Lung (tissue), 12 donors: ENCODE measurements around the gene TACC3. TPM values are rescaled to one million over a fixed set of nuclear protein-coding genes. Genes with fewer than 3 reads are reported as not detected.

Source experiments
- ATAC-seq: fragments of 200-7000 bp; cut with Tn5 transposase; one replicate; pipeline ENCODE4 v1.9.1; 2020; ENCODE audit warnings: moderate number of reproducible peaks; ENCODE audit not compliant: insufficient read depth, low FRiP score
- DNase-seq, 3 donors: peaks; one replicate each; pipeline ENCODE4 v3.0.0-alpha.2; 2013 to 2017
- H3K27ac ChIP-seq, 2 donors: one replicate each; pipeline ENCODE4 v1.5.1; 2013; ENCODE audit warnings: mild to moderate bottlenecking in 2 of 2, moderate library complexity in 2 of 2, control low read depth in 1 of 2, inconsistent platforms in 1 of 2, low read depth in 1 of 2, low read length in 1 of 2
- H3K27me3 ChIP-seq, 3 donors: one replicate each; pipeline ENCODE4 v1.5.1; 2013; ENCODE audit warnings: low read length in 2 of 3; ENCODE audit not compliant: control insufficient read depth in 3 of 3, insufficient read depth in 3 of 3
- H3K36me3 ChIP-seq, 4 donors: one replicate each; pipeline ENCODE4 v1.5.1; 2013; ENCODE audit warnings: low read length in 4 of 4, mild to moderate bottlenecking in 1 of 4, moderate library complexity in 1 of 4; ENCODE audit not compliant: control insufficient read depth in 4 of 4, insufficient read depth in 4 of 4
- H3K4me1 ChIP-seq, 5 donors: one replicate each; pipeline ENCODE4 v1.5.1; 2013; ENCODE audit warnings: low read length in 5 of 5, mild to moderate bottlenecking in 2 of 5, moderate library complexity in 1 of 5; ENCODE audit not compliant: control insufficient read depth in 5 of 5, insufficient read depth in 5 of 5
- H3K4me3 ChIP-seq: one replicate; pipeline ENCODE4 v1.5.1; 2013; ENCODE audit warnings: mild to moderate bottlenecking, control low read depth, moderate library complexity
- H3K9ac ChIP-seq, 2 donors: one replicate each; pipeline ENCODE4 v1.5.1; 2013; ENCODE audit warnings: low read length in 2 of 2, control low read depth in 1 of 2; ENCODE audit not compliant: insufficient read depth in 1 of 2
- H3K9me3 ChIP-seq, 4 donors: one replicate each; pipeline ENCODE4 v1.5.1; 2013; ENCODE audit warnings: low read length in 3 of 4, mild to moderate bottlenecking in 1 of 4, moderate library complexity in 1 of 4; ENCODE audit not compliant: control insufficient read depth in 4 of 4, insufficient read depth in 3 of 4
- CTCF ChIP-seq: IDR thresholded peaks from 2 replicates; pipeline ENCODE4 v1.5.1; 2012; ENCODE audit warnings: mild to moderate bottlenecking; ENCODE audit errors: control extremely low read depth, extremely low read depth
- WGBS, 2 donors: extraction: QIAGEN DNeasy Blood & Tissue Kit; methylation state at CpG; one replicate each; pipeline ENCODE4 v1.1.7; 2013; 5-methylcytosine and 5-hydroxymethylcytosine counted together
- polyA plus RNA-seq, 2 donors: library from polyadenylated mRNA; stranded (reverse); fragments of 200-250 nt; gene quantifications; one replicate each; pipeline ENCODE4 v1.2.1, GENCODE V29; 2013
- total RNA-seq, 2 donors: library from RNA; depleted of rRNA in 1 of 2; stranded (reverse); fragments of >200 nt in 1 of 2; gene quantifications; one replicate each; pipeline ENCODE4 v1.2.1, GENCODE V29; 2014 to 2021
- donor health status: control.
- donor health status: control.
- donor health status: Bipolar disorder and iron deficiency.
- donor health status: healthy.
- donor health status: DM: yes; HTN: yes; CAD: no.

The TACC3 gene
- total and polyA plus RNA-seq, 4 donors = 13.8 to 22.1 (median 18.5) TPM

DNA sequence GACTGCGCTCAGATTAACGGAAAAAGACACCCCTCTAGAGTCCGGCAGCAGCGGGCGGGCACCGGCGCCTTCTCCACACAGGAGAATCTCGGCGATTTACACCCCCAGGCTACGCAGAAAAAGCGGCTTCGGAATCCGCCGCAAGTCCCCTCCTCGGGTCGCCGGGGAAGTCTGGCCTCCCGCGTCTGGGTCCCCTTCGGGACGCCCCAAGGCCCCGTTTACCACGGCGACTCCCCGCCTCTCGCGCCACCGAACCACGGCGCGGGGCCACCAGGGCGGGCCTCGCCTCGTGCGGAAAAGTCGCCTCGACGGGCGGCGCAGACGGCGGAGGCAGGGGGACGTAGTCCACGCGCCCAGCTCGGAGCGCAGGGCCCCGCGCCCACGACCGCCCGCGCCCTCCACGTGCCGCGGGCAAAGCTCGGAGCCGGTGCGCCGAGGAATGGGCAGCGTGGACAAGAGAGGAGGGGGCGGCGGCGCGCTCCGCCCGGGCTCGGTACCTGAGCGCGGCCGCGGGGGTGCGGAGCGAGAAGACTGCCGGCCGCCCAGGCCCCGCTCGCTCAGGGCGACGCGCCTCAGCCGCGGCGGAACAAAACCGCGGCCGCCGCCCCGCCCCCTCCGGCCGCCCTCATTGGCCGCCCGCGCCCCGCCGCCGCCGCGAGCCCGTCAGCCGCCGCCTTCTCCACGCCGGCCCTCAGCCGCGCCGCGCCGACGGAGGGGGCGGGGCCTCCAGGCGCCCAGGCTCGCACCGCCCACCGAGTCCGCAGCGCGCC is 37.4 kb upstream of the TACC3 start, which contains the start of gene FAM53A:
Gene FAM53A, minus strand, starts transcription at position 578 of the 770 bp plus-strand sequence. CDS start 15,572 bp downstream, outside the sequence.
- ATAC-seq (peak; percentile 94), DNase-seq (peak; percentile 86 to 93 (median 92))
- H3K27ac ChIP-seq = peak within 1 kb of the TSS; percentile 79 to 92
- H3K4me3 ChIP-seq = peak within 1 kb of the TSS; percentile 57
- WGBS, 2 donors = 0 to 1% methylated on average over 67 to 118 of the region's 118 CpGs
- H3K9me3 ChIP-seq = no peaks in the 10 kb centered on the region
- no peaks in the 10 kb centered on the region for H3K36me3 ChIP-seq
- TF ChIP-seq CTCF = no peak
- peaks cover 0 to 14% (median 4%) of the 10 kb centered on the region in 5 donors for H3K4me1 ChIP-seq
- no peaks in the 10 kb centered on the region for H3K27me3 ChIP-seq
- H3K9ac ChIP-seq = peak within 1 kb of the TSS in 1 of 2 donors; percentile 46

- H3K4me1 ChIP-seq = peaks cover 0 to 14% (median 4%) of the 10 kb centered on the region in 5 donors
- H3K9ac ChIP-seq = no peak overlapping the region
- peak overlapping the region; percentile 44 for H3K4me3 ChIP-seq
- no peak for DNase-seq
- no peaks in the 10 kb centered on the region for H3K36me3 ChIP-seq
- no peaks in the 10 kb centered on the region for H3K27me3 ChIP-seq
- TF ChIP-seq CTCF = no peak
- ATAC-seq = no peak
- H3K9me3 ChIP-seq = no peaks in the 10 kb centered on the region
- WGBS, 2 donors = 26 to 46% methylated on average over 50 to 66 of the region's 66 CpGs
- peak overlapping the region; percentile 3 to 72 for H3K27ac ChIP-seq
These were observed 36.7 kb upstream of the TACC3 start for GRCh38 chr4:1684506-1685234.

DNA sequence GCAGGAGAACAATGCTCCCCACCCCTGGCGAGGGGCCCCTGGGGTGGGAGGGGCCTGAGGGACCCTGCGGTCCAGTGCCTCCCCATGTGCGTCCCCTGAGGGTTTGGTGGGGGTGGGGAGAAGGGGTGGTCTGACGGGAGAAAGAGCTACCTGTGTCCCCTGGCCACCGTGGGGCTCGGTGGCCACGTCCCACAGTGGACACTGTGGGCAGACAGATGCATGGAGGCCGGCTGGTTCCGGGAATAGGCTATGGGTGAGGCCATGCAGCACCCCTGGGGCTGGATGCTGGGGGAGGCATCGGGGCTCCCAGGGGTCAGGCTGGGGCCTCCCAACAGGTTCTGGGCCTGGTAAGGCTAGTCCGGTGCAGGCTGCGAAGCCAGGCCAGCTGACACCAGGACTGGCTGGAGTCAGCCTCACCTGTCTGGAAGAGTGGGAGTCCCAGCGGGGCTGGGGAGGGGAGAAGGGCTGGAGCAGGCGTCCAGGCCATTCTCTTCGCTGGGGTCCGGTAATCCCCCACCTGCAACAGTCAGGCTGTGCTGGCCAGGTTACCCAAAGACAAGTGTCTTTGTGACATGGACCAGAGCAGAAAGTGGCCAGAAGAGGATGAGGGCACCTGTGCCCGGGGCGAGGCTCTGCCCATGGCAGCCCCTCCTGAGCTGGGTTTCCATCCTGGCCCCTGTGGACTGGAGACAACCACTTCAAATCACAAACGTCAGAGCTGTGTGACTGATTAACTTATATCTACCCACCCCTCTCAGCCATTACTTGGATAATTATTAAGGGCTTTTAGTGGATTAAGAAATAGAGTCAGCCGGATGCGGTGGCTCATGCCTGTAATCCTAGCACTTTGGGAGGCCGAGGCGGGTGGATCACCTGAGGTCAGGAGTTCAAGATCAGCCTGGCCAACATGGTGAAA is 35.8 kb upstream of the TACC3 start:
- 80 to 88% methylated on average over 23 of the region's 23 CpGs for WGBS, 2 donors
- no peaks in the 10 kb centered on the region for H3K9me3 ChIP-seq
- H3K4me3 ChIP-seq = no peak overlapping the region
- no peak for TF ChIP-seq CTCF
- H3K27ac ChIP-seq = no peak overlapping the region
- no peaks in the 10 kb centered on the region for H3K27me3 ChIP-seq
- peak in 1 of 3 donors; percentile 54 for DNase-seq
- H3K9ac ChIP-seq = no peak overlapping the region
- H3K4me1 ChIP-seq = peaks cover 0 to 12% (median 4%) of the 10 kb centered on the region in 5 donors
- ATAC-seq = no peak
- peaks cover 0 to 2% (median 0%) of the 10 kb centered on the region in 4 donors for H3K36me3 ChIP-seq
